ENCODE results near the gene SLAIN2. TPM values are rescaled to one million over a fixed set of nuclear protein-coding genes. Genes with fewer than 3 reads are reported as not detected.

The SLAIN2 gene
- total and polyA plus RNA-seq, 2 experiments from 2014 or later: 21.9 to 27.9 TPM

DNA sequence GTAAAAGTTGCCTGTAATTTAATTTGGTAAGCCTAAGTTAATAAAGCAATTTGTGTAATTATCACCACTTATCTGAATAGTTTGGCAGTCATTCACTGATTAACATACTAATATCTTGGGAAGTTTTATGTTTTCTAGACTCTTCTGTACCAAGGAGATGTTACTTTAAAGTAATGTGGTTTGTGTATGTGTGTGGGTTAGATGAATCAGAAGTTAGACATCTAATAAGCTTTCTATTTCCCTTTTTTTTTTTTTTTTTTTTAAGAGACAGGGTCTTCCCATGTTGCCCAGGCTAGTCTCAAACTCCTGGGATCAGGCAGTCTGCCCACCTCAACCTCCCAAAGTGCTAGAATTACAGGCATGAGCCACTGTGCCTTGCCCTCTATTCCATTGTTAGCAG lies 5.3 kb downstream of the SLAIN2 start:
- peaks cover 39% of the 10 kb centered on the region for H3K4me1 ChIP-seq (ENCODE audit: insufficient read depth)
- Mint-ChIP-seq H3K27me3 (ENCODE audit: insufficient read depth, low read depth, poor library complexity) (peaks cover 7% of the 10 kb centered on the region), H3K9me3 (no peaks in the 10 kb centered on the region; the same call in 1 of the 3 replicates), H3K27ac (no peak overlapping the region; the same call in 1 of the 2 replicates), H3K36me3 (ENCODE audit: low read depth) (peaks cover under 1% of the 10 kb centered on the region), H3K4me3 (no peak overlapping the region), H3K4me1 (peaks cover 46% of the 10 kb centered on the region)
- H4K20me1 ChIP-seq (replicated peaks; ENCODE audit: insufficient read depth): peaks cover 10% of the 10 kb centered on the region; the same call in 1 of the 2 replicates
- H3K9me2 ChIP-seq (ENCODE audit: insufficient read depth): no peaks in the 10 kb centered on the region
- H3K27me3 ChIP-seq (ENCODE audit: insufficient read depth): no peaks in the 10 kb centered on the region
- ATAC-seq (no peak), DNase-seq (ENCODE audit: low spot score) (no peak)
- TF ChIP-seq CREB1 (CRISPR knock-in tag; IDR thresholded peaks at IDR 0.05; ENCODE audit: low read depth) (no peak), ZNF114 (CRISPR knock-in tag; IDR thresholded peaks at IDR 0.05) (no peak), JUNB (IDR thresholded peaks at IDR 0.05; ENCODE audit: unreplicated experiment) (no peak), ZNF462 (CRISPR knock-in tag; IDR thresholded peaks at IDR 0.05) (no peak), REST (IDR thresholded peaks at IDR 0.05; ENCODE audit: unreplicated experiment) (no peak), ZNF331 (CRISPR knock-in tag; IDR thresholded peaks at IDR 0.05; ENCODE audit: low read depth) (no peak), ETS1 (IDR thresholded peaks at IDR 0.05) (no peak), CTCF (conservative IDR thresholded peaks at IDR 0.05; ENCODE audit: low read depth in 2 of 2) (no peak), POLR2AphosphoS5 (IDR thresholded peaks at IDR 0.05; ENCODE audit: low read depth) (no peak), STAT1 (IDR thresholded peaks at IDR 0.05; ENCODE audit: unreplicated experiment) (no peak), EZH2 (IDR thresholded peaks at IDR 0.05; ENCODE audit: low read depth, unreplicated experiment) (no peak), NANOG (IDR thresholded peaks at IDR 0.05; ENCODE audit: borderline replicate concordance) (no peak), EZH2phosphoT487 (IDR thresholded peaks at IDR 0.05; ENCODE audit: unreplicated experiment) (no peak)
- no peak overlapping the region for H3K4me3 ChIP-seq
- H3K36me3 ChIP-seq (ENCODE audit: insufficient read depth): no peaks in the 10 kb centered on the region
- peaks cover 95% of the 10 kb centered on the region for H3K79me2 ChIP-seq (replicated peaks; ENCODE audit: insufficient read depth)
- no peaks in the 10 kb centered on the region for H3F3A ChIP-seq (replicated peaks; ENCODE audit: low read depth)
- H3K27ac ChIP-seq (ENCODE audit: low read depth): no peak overlapping the region
- H2AFZ ChIP-seq: no peak overlapping the region
- no peak overlapping the region for H3K4me2 ChIP-seq

Measured in GM23338 (cell line).